ENCODE measurements around the gene HES2.

Gene HES2
- total RNA-seq = 0.62 to 21.6 (median 5.1) reads per million in 18 experiments

DNA sequence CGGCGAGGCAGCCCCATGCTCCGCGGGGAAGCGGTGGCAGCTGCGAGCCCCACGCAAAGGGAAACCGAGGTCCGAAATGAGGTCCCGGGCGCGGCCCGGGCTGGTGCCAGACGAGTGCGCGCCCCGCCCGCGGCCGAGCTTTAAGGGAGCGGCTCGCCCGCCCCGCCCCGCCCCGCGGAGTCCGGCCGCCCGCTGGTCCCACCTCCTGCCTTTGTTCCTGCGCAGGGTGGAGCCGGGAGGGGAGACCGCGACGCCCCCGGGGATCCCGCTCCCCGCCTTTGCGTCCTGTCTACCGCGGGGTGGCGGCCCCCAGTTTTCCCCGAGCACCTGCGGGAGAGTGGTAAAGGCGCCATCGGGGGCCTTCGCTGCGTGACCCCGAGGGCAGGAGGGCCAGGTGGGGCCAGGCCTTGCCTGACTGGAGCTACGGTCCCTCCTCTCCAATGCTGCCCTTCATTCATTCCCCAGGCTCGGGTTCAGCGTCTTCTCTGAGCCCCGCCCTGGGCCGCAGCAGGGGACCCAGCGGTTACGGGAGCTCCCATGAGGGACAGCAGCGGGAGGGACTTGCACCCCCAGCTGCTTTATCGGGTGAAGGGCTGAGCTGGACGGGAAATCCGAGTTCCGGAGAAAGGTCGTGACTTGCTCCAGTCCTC is at the start of gene HES2:
TSS of gene HES2 (minus strand) at position 116 of the 650 bp plus-strand sequence. CDS start at position 17, 99 bp downstream.
- DNase-seq = no peak

DNA sequence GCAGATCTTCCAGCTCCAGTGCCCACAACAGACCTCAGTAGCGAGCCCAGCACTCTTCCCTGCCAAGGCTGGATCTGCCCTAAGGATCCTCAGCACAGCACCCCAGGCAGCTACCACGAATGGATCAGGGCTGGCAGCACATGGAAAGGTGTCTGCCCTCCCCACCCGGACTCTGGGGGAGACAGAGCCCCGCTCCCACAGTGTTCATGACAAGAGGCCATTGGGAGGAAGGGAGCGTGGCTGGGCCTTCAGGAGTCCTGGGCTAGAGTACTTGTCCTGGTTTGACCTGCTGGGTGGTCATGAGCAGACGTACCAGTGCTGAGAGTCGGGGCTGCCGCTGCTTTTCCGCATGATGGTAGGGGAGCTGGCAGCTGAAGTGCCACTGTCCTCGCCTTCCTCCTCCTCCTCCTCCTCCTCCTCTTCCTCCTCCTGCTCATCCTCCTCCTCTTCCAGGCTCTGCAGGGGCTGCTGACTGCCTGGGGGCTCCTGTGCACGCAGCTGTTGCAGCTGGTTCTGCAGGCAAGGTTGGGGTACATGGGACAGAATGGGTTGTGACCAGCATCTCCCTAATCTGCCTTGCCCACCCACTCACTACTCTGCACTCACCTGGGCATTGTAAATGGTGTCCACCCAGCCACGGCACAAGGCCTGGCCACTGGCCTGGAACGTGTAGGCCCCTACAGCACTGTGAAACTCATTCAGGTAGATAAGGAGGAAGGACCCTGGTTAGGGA is 49.2 kb upstream of the HES2 start:
- DNase-seq = no peak

DNA sequence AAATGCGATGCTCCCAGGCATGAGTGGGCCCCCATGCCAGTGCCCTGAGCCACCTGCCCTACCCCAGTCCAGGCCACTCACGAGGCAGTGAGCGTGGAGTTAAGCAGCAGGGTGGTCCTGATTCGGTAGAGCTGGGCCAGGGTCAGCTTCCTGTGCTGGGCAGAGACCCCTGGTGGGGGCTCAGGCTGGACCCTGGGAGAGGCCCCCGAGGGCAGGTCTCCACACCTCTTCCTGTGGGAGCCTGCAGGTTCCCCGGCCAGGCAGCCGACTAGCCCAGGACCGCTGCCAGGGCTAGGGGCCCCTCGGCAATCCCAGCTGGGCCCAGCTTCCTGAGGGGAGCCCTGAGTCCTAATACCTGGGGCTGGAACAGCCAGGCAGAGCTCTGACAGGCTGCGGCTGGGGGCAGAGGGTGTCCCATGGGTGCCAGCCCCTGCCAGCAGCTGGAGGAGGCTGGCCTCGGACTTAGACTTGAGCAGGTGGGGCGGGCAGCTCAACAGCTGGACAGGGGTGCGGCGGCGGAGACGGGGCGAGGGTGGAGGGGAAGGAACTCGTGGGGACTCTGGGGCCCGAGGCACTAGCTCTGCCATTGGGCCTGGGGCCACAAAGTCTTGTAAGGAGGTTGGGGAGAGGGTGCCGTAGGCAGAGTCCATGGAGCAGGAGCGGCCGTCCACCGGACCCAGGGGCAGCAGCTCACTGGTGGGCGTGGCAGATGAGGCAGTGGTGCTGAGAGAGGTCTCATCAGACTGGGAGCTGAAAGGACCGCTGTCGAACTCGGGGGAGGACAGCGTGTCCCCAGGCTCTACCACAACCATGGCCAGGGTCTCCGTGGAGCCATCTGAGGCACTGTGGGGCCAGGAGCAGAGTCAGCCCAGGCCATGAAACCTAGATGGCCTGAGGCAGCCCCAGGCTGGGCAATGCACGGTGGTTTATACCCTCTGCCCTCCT is 48.3 kb upstream of the HES2 start:
- no peak for DNase-seq

GRCh38 chr1:6467224-6467623 is 47.5 kb upstream of the HES2 start:
- no peak for DNase-seq

DNA sequence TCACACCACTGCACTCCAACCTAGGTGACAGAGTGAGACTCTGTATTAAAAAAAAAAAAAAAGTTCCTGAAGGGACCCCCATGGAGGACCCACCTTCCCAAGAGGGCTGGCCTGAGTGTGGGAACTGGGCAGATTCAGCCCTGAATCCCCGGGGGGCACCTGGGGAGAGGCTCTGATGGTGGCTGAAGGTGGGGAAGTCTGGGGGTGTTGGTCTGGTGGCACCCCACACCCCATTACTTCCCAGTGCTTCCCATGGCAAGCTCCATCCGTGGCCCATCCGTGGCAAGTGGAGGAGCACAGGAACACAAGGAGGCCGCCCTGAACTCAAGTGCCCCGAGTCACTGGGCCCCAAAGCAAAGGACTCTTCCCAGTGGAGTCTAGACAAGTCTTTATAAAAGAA is 47.0 kb upstream of the HES2 start:
- no peak for DNase-seq

- no peak for DNase-seq
Measured at GRCh38 chr1:6466023-6466422, 46.3 kb upstream of the HES2 start, which contains the start of gene TNFRSF25. TNFRSF25 (minus strand) TSS chr1:6466173; CDS start chr1:6466107, 66 bp downstream.

DNA sequence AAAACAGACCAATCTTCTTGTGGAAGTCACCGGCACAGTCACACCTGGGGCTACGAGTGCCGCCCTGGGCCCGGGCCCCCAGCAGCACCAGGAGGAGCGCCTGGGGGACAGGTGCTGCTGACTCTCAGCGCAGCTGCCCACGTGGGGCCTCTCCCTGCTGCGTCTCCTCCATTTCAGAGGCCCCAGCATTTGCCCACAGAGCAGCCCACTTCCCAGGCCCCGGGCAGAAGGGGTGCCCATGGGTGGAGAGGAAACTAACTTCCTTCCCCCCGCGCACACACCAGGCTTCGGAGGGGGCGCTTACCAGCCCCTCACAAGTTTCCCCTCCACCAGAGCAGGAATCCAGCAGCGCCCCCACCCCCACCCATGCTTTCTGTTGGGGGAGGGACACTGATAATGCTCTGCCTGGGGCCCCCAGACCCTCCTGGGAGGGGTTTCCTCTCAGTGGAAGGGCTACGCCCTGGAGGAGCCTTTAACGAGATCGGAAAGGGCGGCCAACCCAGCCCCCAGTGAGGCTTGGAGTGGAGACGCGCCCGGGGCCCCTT is 45.8 kb upstream of the HES2 start:
- DNase-seq = no peak

DNA sequence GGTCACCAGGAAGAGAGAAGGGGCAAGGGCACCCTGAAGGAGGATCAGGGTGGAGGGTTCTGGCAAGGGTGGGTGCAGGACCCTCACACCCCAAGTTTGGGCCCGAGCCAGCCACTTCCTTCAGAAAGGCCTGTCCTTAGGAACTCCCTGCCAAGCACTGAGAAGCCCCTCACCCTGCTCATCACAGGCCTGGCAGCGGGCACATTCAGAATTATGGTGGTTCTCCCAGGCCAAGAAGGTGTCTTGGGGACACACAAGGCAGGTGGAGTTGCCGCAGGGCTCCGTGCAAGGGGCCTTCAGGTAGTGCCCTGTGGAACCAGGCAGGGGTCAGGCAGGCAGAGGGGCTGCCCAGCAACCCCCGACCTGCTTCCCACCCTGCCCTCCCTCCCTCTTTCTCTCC is 45.2 kb upstream of the HES2 start:
- no peak for DNase-seq

DNA sequence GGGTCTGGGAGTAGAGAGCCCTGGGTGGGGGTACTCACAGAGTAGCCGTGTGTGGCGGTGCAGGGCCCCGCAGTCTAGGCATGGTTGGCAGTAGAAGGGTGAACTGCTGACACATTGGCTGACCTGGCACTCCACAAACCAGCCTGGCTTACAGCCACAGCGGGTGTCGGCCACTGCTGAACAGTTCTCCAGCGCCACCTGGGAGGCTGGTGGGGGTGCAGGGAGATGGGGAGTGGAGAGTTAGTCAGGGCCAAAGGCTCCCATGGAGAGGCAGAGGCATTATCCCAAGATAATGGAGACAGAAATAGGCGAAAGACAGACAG is 44.8 kb upstream of the HES2 start:
- DNase-seq = no peak

- no peak for DNase-seq
Measured at GRCh38 chr1:6463120-6463412, 43.3 kb upstream of the HES2 start.

- DNase-seq = no peak
Measured at GRCh38 chr1:6462412-6463119, 42.8 kb upstream of the HES2 start.

DNA sequence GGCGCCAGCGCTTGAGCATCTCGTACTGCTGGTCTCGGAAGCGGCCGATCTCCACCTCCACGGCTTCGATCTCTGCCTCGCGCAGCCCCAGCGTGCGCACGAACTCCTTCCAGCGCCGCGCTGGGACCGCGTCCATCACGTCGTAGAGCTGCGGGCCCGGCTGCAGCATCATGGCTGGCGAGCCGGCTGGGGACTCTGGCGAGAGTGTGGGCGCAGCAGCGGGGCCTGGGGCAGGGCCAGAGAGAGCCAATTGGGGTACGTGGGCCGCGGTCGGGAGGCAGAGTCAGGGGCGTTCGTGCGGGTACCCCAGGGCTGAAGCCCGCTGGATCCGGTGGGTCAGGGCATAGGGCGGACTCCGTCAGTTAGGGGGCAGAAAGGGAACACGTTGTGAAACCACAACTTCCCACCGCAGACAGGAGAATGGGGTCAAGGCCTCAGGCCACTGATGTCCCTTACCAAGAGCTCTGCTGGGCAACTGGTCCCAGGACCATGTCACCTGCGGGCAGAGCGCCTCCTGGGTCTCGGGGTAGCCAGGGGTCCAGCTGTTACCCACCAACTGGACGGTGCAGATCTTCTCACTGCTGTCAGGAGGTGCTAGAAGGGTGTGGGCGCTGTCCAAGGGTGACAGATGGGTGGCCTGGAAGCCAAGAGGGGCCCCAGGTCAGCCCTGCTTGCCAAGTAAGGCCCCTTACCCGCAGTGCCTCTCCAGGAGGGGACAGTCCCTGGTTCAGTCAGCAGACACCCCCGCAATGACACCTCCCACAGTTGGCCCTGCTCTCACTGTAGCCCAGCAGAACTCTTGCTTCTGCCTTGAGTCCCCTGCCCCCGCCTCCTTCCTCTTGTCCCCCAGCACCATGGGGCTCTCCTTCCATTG is 42.1 kb upstream of the HES2 start:
- no peak for DNase-seq

DNA sequence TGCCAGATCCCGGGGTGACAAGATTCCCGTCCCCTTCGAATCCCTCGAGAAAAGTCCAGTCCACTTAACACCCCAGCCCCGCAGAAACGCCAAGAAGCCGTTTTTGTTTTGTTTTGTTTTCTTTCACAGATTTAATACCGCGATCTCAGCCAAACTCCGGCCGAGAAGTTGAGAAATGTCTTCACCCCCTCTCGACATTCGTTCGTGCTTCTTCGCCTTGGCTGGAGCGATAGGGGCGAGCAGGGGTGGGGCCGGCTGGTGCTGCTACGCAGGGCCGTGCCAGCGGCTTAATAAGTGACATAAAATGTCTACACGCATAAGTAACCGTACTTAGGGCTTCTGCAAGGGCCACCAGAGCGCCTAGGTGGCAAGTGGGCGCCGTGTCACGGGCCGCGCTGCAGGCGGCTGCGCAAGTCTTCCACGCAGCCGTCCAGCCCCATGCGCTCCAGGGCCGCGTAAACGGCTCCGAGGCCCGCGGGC is 41.4 kb upstream of the HES2 start:
- DNase-seq = no peak

DNA sequence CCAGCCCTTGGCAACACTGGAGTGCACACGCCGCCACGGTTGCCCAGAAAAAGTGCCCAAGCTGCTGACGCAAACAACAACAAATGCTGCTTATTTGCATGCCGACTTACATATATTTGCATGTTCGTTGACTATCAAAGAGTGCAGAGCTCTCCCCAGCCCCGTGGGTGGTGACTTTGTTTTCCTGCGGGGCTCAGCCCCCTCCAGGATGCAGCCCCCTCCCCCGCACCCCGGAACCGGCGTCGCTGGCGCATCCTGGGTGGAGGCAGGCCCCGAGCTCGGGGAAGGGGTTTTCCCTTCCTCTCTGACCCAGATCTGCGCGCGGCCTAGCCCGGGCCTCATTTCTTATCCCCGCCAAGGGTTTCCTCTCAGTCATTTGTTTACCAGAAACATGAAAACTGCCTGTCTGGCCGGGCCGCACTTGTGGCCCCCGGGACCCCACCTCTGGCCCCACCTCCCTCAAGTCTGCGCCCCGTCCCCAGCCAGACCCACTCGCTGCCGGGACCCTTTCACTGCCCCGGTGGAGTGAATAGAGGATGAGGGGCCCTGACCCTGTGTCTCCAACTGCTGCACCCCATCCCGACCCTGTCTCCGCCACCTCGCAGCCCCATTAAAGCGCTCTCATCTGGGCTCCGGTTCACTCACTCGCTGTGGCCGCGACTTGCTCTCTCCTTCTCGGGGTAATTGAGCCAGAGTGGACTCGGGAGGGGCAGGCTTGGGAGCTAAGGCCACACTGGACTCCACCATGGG is 40.8 kb upstream of the HES2 start:
- no peak for DNase-seq

DNA sequence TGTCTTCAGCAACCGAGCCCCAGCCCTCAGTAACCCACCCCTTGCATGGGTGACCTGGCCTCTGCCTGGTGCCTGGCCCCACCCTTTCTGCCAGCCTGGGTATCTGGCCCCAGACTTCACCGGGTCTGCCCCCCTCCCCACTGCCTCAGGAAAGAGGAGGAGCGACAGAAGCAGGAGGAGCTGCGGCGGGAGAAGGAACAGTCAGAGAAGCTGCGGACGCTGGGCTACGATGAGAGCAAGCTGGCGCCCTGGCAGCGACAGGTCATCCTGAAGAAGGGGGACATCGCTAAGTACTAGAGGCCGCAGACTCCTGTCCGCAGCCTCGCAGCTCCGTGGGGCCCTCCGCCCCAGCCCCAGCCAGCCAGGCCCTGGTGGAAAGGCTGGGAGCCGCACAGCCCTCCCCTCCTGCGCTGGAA is 40.1 kb upstream of the HES2 start:
- DNase-seq = no peak

- no peak for DNase-seq
Measured at GRCh38 chr1:6456800-6457466, 37.2 kb upstream of the HES2 start.

DNA sequence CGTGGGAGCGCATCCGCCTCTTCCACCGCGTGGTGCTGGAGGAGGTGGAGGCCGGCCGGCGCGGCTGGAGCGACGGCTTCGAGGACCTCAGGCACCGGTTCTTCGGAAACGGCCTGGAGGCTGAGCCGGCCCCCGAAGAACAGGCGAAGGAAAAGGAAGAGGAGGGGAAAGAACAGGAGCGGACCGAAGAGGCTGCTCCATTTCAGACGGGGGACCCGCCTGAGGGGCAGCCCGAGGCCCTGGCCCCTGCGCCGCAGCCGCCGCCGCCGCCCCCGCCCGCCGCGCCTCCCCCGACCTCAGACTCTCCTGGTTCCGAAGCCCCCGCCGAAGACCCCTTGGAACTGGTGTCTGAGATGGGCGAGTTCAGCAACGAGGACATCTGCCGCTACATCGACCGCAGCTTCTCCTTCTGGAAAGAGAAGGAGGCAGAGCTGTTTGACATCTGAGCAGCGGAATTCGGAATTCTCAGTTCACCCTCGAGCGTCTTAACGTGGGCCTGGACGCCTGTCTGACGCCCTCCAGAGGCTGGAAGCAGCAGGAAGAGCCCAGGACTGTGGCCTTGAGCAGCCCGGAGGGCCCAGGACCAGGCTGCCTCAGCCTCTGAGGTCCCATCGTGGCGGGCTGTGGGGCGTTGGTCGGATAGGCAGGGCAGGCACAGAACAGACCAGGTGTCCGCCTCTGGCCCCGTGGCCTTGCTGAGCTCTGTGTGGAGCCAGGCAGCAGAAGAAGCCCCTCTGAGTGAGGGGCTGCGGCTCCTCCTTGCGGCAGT is 36.2 kb upstream of the HES2 start:
- DNase-seq = peak in 1 of 2 donors; percentile 13

- DNase-seq = peak in 1 of 2 donors; percentile 48
Measured at GRCh38 chr1:6454856-6455751, 35.4 kb upstream of the HES2 start.

Measured in inflammatory macrophage (primary cell).